H54 (cell line): ENCODE results near the gene TAF1L.
"Not testable (repeated sequence)": the region's sequence is repeated elsewhere in the genome, so short reads cannot be mapped to it uniquely, and the experiment has no call there.

ENCODE experiments used
- DNase-seq: peaks from one replicate; pipeline ENCODE4 v3.0.0; 2011; ENCODE audit warnings: low spot score, mixed read lengths; ENCODE audit not compliant: insufficient read length
- FAIRE-seq: peaks from 3 replicates; lab custom pipeline; 2011; peaks lifted over from hg19 to GRCh38; lab: Jason Lieb, UNC
- POLR2A ChIP-seq: IDR thresholded peaks from 2 replicates; pipeline ENCODE4 v1.6.1; 2011; ENCODE audit warnings: low read depth, mild to moderate bottlenecking, low read length

The TAF1L gene

GRCh38 chr9:32618261-32618660 is 17.2 kb downstream of the TAF1L start:
- DNase-seq (no peak), FAIRE-seq (no peak)
- no peak for TF ChIP-seq POLR2A

GRCh38 chr9:32606811-32607210 is 28.7 kb downstream of the TAF1L start:
- TF ChIP-seq POLR2A = no peak
- FAIRE-seq (no peak), DNase-seq (no peak)

- no peak for TF ChIP-seq POLR2A
- DNase-seq = peak; percentile 49
- FAIRE-seq = peak; percentile 92
These were observed 31.3 kb downstream of the TAF1L start for GRCh38 chr9:32603914-32604852.

- not testable (repeated sequence) for FAIRE-seq, DNase-seq
These were observed 36.4 kb downstream of the TAF1L start for GRCh38 chr9:32599021-32599420.

GRCh38 chr9:32596936-32597335 is 38.5 kb downstream of the TAF1L start:
- FAIRE-seq (no peak), DNase-seq (no peak)
- TF ChIP-seq POLR2A = no peak

- DNase-seq (no peak), FAIRE-seq (no peak)
- no peak for TF ChIP-seq POLR2A
These were observed 39.2 kb downstream of the TAF1L start for GRCh38 chr9:32596096-32596865.

- FAIRE-seq (no peak), DNase-seq (no peak)
- no peak for TF ChIP-seq POLR2A
These were observed 44.6 kb downstream of the TAF1L start for GRCh38 chr9:32590898-32591297.

- DNase-seq (no peak), FAIRE-seq (no peak)
- no peak for TF ChIP-seq POLR2A
These were observed 45.0 kb downstream of the TAF1L start for GRCh38 chr9:32590476-32590875.

- DNase-seq = no peak
- no peak for TF ChIP-seq POLR2A
- FAIRE-seq = peak; percentile 23
These were observed 46.3 kb downstream of the TAF1L start for GRCh38 chr9:32589083-32589723.

- FAIRE-seq (no peak), DNase-seq (no peak)
- no peak for TF ChIP-seq POLR2A
These were observed 47.6 kb downstream of the TAF1L start for GRCh38 chr9:32587901-32588300.

GRCh38 chr9:32584784-32585183 is 50.7 kb downstream of the TAF1L start:
- no peak for TF ChIP-seq POLR2A
- FAIRE-seq (no peak), DNase-seq (no peak)

GRCh38 chr9:32581512-32582143 is 53.8 kb downstream of the TAF1L start:
- TF ChIP-seq POLR2A = no peak
- FAIRE-seq = peak; percentile 43
- DNase-seq = no peak

- FAIRE-seq = no peak
- DNase-seq = no peak
These were observed 54.7 kb downstream of the TAF1L start for GRCh38 chr9:32580631-32581300.

More at GRCh38 chr9:32580631-32581300, 54.7 kb downstream of the TAF1L start:
- no peak for TF ChIP-seq POLR2A
